Thyroid gland (tissue), 4 donors: ENCODE measurements around the gene PSMC3.

Source experiments
- POLR2A ChIP-seq, 2 donors: fragments of 450-650 bp; IDR thresholded peaks; one replicate each; pipeline ENCODE4 v1.6.1; 2017; ENCODE audit warnings: antibody characterized with exemption in 2 of 2, mild to moderate bottlenecking in 2 of 2, moderate library complexity in 1 of 2
- TF ChIP-seq, protein P1 (sequence below), 6 experiments: fragments of 200-600 bp in 3 of 6; fragments of 450-650 bp in 3 of 6; sonication (generic) in 3 of 6; IDR thresholded peaks; one replicate each; pipeline ENCODE4 v1.5.1; 2016 to 2019; ENCODE audit warnings: antibody characterized with exemption in 6 of 6, mild to moderate bottlenecking in 2 of 6, inconsistent platforms in 1 of 6, moderate library complexity in 1 of 6

DNA sequence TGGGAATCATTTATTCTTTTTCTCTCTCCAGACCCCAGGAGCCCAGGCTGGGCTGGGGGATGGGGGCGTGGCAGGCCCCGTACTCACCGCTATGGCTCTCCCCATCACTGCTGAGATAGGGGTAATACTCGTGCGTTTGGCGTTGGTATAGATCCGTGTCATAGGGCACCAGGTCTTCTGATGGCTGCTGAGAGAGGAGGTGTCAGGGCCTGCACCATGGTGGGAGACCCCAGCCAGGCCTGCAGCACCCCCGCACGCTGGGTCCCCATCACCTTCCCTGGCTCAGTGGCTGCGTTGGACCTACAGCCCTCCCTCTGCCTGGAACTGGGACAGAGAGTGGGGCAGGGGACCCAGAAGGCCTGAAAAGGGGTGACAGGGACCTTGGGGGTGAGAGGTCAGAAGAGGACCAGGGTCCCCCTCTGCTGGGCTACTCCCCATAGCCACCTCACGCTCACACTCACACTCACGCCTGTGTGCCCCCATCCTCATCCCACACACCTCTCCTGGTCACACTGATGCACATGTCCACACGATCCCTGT is 50.6 kb downstream of the PSMC3 start:
- TF ChIP-seq POLR2A (IDR thresholded peaks at IDR 0.05), result no peak
- TF ChIP-seq, protein P1, sequence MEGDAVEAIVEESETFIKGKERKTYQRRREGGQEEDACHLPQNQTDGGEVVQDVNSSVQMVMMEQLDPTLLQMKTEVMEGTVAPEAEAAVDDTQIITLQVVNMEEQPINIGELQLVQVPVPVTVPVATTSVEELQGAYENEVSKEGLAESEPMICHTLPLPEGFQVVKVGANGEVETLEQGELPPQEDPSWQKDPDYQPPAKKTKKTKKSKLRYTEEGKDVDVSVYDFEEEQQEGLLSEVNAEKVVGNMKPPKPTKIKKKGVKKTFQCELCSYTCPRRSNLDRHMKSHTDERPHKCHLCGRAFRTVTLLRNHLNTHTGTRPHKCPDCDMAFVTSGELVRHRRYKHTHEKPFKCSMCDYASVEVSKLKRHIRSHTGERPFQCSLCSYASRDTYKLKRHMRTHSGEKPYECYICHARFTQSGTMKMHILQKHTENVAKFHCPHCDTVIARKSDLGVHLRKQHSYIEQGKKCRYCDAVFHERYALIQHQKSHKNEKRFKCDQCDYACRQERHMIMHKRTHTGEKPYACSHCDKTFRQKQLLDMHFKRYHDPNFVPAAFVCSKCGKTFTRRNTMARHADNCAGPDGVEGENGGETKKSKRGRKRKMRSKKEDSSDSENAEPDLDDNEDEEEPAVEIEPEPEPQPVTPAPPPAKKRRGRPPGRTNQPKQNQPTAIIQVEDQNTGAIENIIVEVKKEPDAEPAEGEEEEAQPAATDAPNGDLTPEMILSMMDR (IDR thresholded peaks at IDR 0.05), result no peak
